Testis (tissue), 3 donors: ENCODE results near the gene TIMD4. TPM values are rescaled to one million over a fixed set of nuclear protein-coding genes. Genes with fewer than 3 reads are reported as not detected.
"Not testable (repeated sequence)": the region's sequence is repeated elsewhere in the genome, so short reads cannot be mapped to it uniquely, and the experiment has no call there.

Source experiments
- DNase-seq: peaks from one replicate; pipeline ENCODE4 v3.0.0-alpha.2; 2019
- H3K27ac ChIP-seq, 2 donors: fragments of 200-600 bp; sonication (generic); one replicate each; pipeline ENCODE4 v1.5.1; 2019
- H3K27me3 ChIP-seq: fragments of 200-600 bp; sonication (generic); one replicate; pipeline ENCODE4 v1.5.1; 2019
- H3K36me3 ChIP-seq: fragments of 200-600 bp; sonication (generic); one replicate; pipeline ENCODE4 v1.5.1; 2017; ENCODE audit warnings: low read depth; ENCODE audit errors: missing control alignments
- H3K4me1 ChIP-seq: fragments of 200-600 bp; sonication (generic); one replicate; pipeline ENCODE4 v1.5.1; 2019
- H3K4me3 ChIP-seq, 2 donors: fragments of 200-600 bp; sonication (generic); one replicate each; pipeline ENCODE4 v1.5.1; 2017 to 2019
- H3K9me3 ChIP-seq: fragments of 200-600 bp; sonication (generic); one replicate; pipeline ENCODE4 v1.5.1; 2017
- CTCF ChIP-seq, 3 experiments: fragments of 450-650 bp in 2 of 3; fragments of 200-600 bp in 1 of 3; sonication (generic) in 1 of 3; IDR thresholded peaks; one replicate each; pipeline ENCODE4 v1.5.1; 2016 to 2019; ENCODE audit warnings: antibody characterized with exemption in 3 of 3, mild to moderate bottlenecking in 2 of 3, moderate library complexity in 1 of 3
- POLR2A ChIP-seq: fragments of 450-650 bp; IDR thresholded peaks from one replicate; pipeline ENCODE4 v1.6.1; 2017; ENCODE audit warnings: antibody characterized with exemption, mild to moderate bottlenecking, moderate library complexity
- WGBS, 2 donors: methylation state at CpG; one replicate each; pipeline ENCODE4 v1.1.5; 2018; 5-methylcytosine and 5-hydroxymethylcytosine counted together
- intact Hi-C: fragments of 100-400 bp; cut with DNase I; formaldehyde crosslinking; loops from one replicate; pipeline ENCODE4 v1.15.1; 2023; ENCODE audit warnings: low total_unique reads
- polyA plus RNA-seq: library from polyadenylated mRNA; stranded (reverse); fragments of 350-450 nt; fragmentation: Illumina TruSeq; extraction: RNeasy Lipid Tissue Mini Kit (QIAGEN cat#74804); gene quantifications from one replicate; pipeline ENCODE4 v1.2.3, GENCODE V29; 2014; ENCODE audit warnings: low read depth, low replicate concordance; ENCODE audit not compliant: insufficient read depth
- total RNA-seq, 2 donors: library from RNA; depleted of rRNA; stranded (reverse); fragments of >200 nt; gene quantifications; one replicate each; pipeline ENCODE4 v1.2.3, GENCODE V29; 2016

The TIMD4 gene
- total and polyA plus RNA-seq, 3 donors from 2014 or later = 34.4 to 197 (median 78.0) TPM

DNA sequence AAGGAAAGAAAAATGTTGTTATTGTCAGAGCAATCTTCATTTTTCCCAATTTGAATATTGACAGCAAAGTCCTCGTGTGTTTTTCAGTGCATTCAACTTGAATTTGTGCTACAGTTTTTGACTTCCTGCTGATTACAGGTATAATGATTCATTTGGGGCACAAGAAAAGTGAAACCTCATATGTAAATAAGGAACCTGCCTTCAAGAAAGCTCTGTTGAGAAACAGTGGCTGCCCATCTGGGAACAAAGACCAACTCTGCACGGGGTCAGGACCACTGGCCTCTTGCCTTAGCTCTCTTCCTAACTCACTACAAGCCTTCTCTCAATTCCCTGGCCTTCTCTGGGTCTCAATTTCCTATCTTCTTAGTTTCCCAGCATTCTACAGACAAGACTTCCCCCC, 21.0 kb downstream of the TIMD4 start:
- no peaks in the 10 kb centered on the region for H3K4me1 ChIP-seq
- intact Hi-C loops = no loop called here
- TF ChIP-seq CTCF (IDR thresholded peaks at IDR 0.05) (no peak), POLR2A (no peak)
- WGBS, 2 donors = 49 to 66% methylated on average over 2 of the region's 2 CpGs
- H3K27me3 ChIP-seq = no peaks in the 10 kb centered on the region
- H3K4me3 ChIP-seq = no peak overlapping the region
- no peak for DNase-seq
- H3K36me3 ChIP-seq = no peaks in the 10 kb centered on the region
- no peak overlapping the region for H3K27ac ChIP-seq
- H3K9me3 ChIP-seq = no peaks in the 10 kb centered on the region

DNA sequence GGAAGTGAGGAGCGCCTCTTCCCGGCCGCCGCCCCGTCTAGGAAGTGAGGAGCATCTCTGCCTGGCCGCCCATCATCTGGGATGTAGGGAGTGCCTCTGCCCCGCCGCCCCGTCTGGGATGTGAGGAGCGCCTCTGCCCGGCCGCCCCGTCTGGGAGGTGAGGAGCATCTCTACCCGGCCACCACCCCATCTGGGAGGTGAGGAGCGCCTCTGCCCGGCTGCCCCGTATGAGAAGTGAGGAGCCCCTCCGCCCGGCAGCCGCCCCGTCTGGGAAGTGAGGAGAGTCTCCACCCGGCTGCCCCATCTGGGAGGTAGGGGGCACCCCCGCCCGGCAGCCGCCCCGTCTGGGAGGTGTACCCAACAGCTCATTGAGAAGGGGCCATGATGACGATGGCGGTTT, 22.6 kb downstream of the TIMD4 start:
- H3K4me3 ChIP-seq, H3K27me3 ChIP-seq, H3K9me3 ChIP-seq, intact Hi-C loops, H3K4me1 ChIP-seq, H3K27ac ChIP-seq, H3K36me3 ChIP-seq, DNase-seq: not testable (repeated sequence)
- WGBS, 2 donors = 64 to 81% methylated on average over 8 to 23 of the region's 28 CpGs

- no peaks in the 10 kb centered on the region for H3K9me3 ChIP-seq
- no peaks in the 10 kb centered on the region for H3K36me3 ChIP-seq
- DNase-seq = no peak
- intact Hi-C loops = no loop called here
- no peak overlapping the region for H3K4me3 ChIP-seq
- TF ChIP-seq CTCF (IDR thresholded peaks at IDR 0.05) (no peak), POLR2A (no peak)
- H3K4me1 ChIP-seq = no peaks in the 10 kb centered on the region
- 80 to 89% methylated on average over 2 of the region's 2 CpGs for WGBS, 2 donors
- H3K27ac ChIP-seq = no peak overlapping the region
- no peaks in the 10 kb centered on the region for H3K27me3 ChIP-seq
Measured at GRCh38 chr5:156936972-156937371, 26.1 kb downstream of the TIMD4 start.

- WGBS, 2 donors = 65 to 72% methylated on average over 9 of the region's 9 CpGs
- H3K36me3 ChIP-seq = no peaks in the 10 kb centered on the region
- intact Hi-C loops = no loop called here
- DNase-seq = peak; percentile 45
- peak; percentile 28 to 44 (median 43) for TF ChIP-seq CTCF (IDR thresholded peaks at IDR 0.05)
- no peak for TF ChIP-seq POLR2A
- H3K27me3 ChIP-seq = no peaks in the 10 kb centered on the region
- no peak overlapping the region for H3K4me3 ChIP-seq
- H3K9me3 ChIP-seq = no peaks in the 10 kb centered on the region
- no peak overlapping the region for H3K27ac ChIP-seq
- H3K4me1 ChIP-seq = no peaks in the 10 kb centered on the region
Measured at GRCh38 chr5:156934450-156935211, 28.4 kb downstream of the TIMD4 start.

DNA sequence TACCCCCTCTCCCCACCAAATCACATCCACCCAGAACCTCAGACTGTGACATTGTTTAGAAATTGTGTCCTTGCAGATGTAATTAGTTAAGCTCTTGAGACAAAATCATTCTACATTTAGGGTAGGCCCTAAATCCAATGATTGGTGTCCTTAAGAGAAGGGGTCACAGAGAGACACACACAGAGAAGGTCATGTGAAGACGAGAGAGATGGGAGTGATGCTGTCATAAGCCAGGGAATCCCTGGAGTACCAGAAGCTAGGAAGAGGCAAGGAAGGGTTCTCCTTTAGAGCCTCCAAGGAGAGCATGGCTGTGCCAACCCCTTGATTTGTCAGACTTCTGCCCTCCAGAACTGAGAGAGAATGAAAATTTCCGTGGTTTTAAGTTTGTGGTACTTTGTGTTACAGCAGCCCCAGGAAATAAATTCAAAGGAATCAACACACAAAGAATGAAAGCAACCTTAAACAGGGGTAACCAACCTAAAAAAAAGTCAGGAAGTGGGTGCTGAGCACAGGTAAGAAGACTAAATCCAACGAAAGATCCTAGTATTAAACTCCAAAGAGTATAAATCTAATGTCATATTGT, 33.6 kb downstream of the TIMD4 start:
- H3K36me3 ChIP-seq = no peaks in the 10 kb centered on the region
- TF ChIP-seq CTCF (IDR thresholded peaks at IDR 0.05) (no peak), POLR2A (no peak)
- H3K4me3 ChIP-seq = no peak overlapping the region
- DNase-seq = no peak
- H3K4me1 ChIP-seq = peaks cover 5% of the 10 kb centered on the region
- no peaks in the 10 kb centered on the region for H3K9me3 ChIP-seq
- no peak overlapping the region for H3K27ac ChIP-seq
- 74 to 85% methylated on average over 3 of the region's 3 CpGs for WGBS, 2 donors
- intact Hi-C loops = no loop called here
- H3K27me3 ChIP-seq = no peaks in the 10 kb centered on the region
